Fibroblast of pulmonary artery (primary cell): ENCODE data around the gene LYZL1.

Experiments used
- DNase-seq: peaks from one replicate; pipeline ENCODE4 v3.0.0-alpha.2; 2010; ENCODE audit warnings: low read depth
- H3K4me3 ChIP-seq: replicated peaks from 2 replicates; pipeline ENCODE4 v1.5.1; 2011; ENCODE audit warnings: low read depth, mild to moderate bottlenecking, control low read depth, low read length, moderate library complexity
- CTCF ChIP-seq: IDR thresholded peaks from 2 replicates; pipeline ENCODE4 v1.5.1; 2011; ENCODE audit warnings: mild to moderate bottlenecking, control low read depth, low read length, inconsistent platforms; ENCODE audit errors: missing control alignments

The LYZL1 gene

GRCh38 chr10:29254123-29255046, 34.5 kb upstream of the LYZL1 start:
- H3K4me3 ChIP-seq, result no peak overlapping the region
- TF ChIP-seq CTCF, result no peak
- peak; percentile 57 for DNase-seq

GRCh38 chr10:29255104-29255503, 33.8 kb upstream of the LYZL1 start:
- TF ChIP-seq CTCF, result no peak
- no peak for DNase-seq
- H3K4me3 ChIP-seq, result no peak overlapping the region

- H3K4me3 ChIP-seq, result no peak overlapping the region
- DNase-seq, result no peak
- TF ChIP-seq CTCF, result no peak
These were observed 32.9 kb upstream of the LYZL1 start for GRCh38 chr10:29256019-29256418.

- H3K4me3 ChIP-seq, result no peak overlapping the region
- TF ChIP-seq CTCF, result no peak
- DNase-seq, result no peak
These were observed 32.3 kb upstream of the LYZL1 start for GRCh38 chr10:29256586-29256985.

- TF ChIP-seq CTCF, result no peak
- peak; percentile 94 for DNase-seq
- H3K4me3 ChIP-seq, result no peak overlapping the region
These were observed 31.6 kb upstream of the LYZL1 start for GRCh38 chr10:29257106-29257783.

GRCh38 chr10:29257784-29258135, 31.1 kb upstream of the LYZL1 start:
- DNase-seq, result no peak
- no peak overlapping the region for H3K4me3 ChIP-seq
- no peak for TF ChIP-seq CTCF
